Mesothelial cell of epicardium (in vitro differentiated cells): ENCODE measurements around the gene ANKRD22. TPM values are rescaled to one million over a fixed set of nuclear protein-coding genes. Genes with fewer than 3 reads are reported as not detected.

Experiments used
- DNase-seq, 2 experiments: peaks; one replicate each; pipeline ENCODE4 v3.0.0; 2021; ENCODE audit warnings: low spot score in 2 of 2; ENCODE audit not compliant: unreplicated experiment in 2 of 2
- H3K27ac Mint-ChIP-seq: 2 replicates; pipeline ENCODE4 v1.8.0; 2021; ENCODE audit warnings: mixed read lengths
- H3K27me3 Mint-ChIP-seq: 2 replicates; pipeline ENCODE4 v1.8.0; 2021; ENCODE audit warnings: low read depth, mixed read lengths
- H3K36me3 Mint-ChIP-seq: 2 replicates; pipeline ENCODE4 v1.8.0; 2021; ENCODE audit warnings: mixed read lengths
- H3K4me1 Mint-ChIP-seq: 2 replicates; pipeline ENCODE4 v1.8.0; 2021; ENCODE audit warnings: mixed read lengths
- H3K4me3 Mint-ChIP-seq: 2 replicates; pipeline ENCODE4 v1.8.0; 2021; ENCODE audit warnings: mild to moderate bottlenecking, moderate library complexity, mixed read lengths
- H3K9me3 Mint-ChIP-seq: 2 replicates; pipeline ENCODE4 v1.8.0; 2021; ENCODE audit warnings: mixed read lengths
- CTCF ChIP-seq: fragments of 200-600 bp; sonication (generic); IDR thresholded peaks from one replicate; pipeline ENCODE4 v1.5.0; 2021; ENCODE audit warnings: antibody characterized with exemption; ENCODE audit not compliant: unreplicated experiment
- total RNA-seq: library from RNA; stranded (reverse); gene quantifications from 3 replicates; pipeline ENCODE4 v1.2.1, GENCODE V29; 2021

Gene ANKRD22
- total RNA-seq, 1 donor from 2014 or later: 0.63 TPM

GRCh38 chr10:88880282-88881076, 28.8 kb upstream of the ANKRD22 start:
- no peaks in the 10 kb centered on the region for H3K36me3 Mint-ChIP-seq
- H3K4me3 Mint-ChIP-seq: peak overlapping the region; percentile 90
- no peak for TF ChIP-seq CTCF
- H3K9me3 Mint-ChIP-seq: no peaks in the 10 kb centered on the region
- DNase-seq: peak; percentile 42 to 75
- peaks cover 33% of the 10 kb centered on the region for H3K27me3 Mint-ChIP-seq
- peaks cover 28% of the 10 kb centered on the region for H3K4me1 Mint-ChIP-seq
- H3K27ac Mint-ChIP-seq: peak overlapping the region; percentile 56

GRCh38 chr10:88879534-88880281, 28.1 kb upstream of the ANKRD22 start, which contains the start of gene STAMBPL1:
TSS of gene STAMBPL1 (plus strand) at chr10:88880245. CDS start at chr10:88901709, 21,464 bp downstream.
- peaks cover 28% of the 10 kb centered on the region for H3K4me1 Mint-ChIP-seq
- H3K27me3 Mint-ChIP-seq: peaks cover 35% of the 10 kb centered on the region
- TF ChIP-seq CTCF: no peak
- peak within 1 kb of the TSS; percentile 56 for H3K27ac Mint-ChIP-seq
- no peaks in the 10 kb centered on the region for H3K9me3 Mint-ChIP-seq
- peak in 1 of 2 experiments; percentile 23 for DNase-seq
- no peaks in the 10 kb centered on the region for H3K36me3 Mint-ChIP-seq
- peak within 1 kb of the TSS; percentile 90 for H3K4me3 Mint-ChIP-seq

GRCh38 chr10:88877298-88877697, 25.7 kb upstream of the ANKRD22 start:
- TF ChIP-seq CTCF: no peak
- no peak overlapping the region for H3K4me3 Mint-ChIP-seq
- H3K27me3 Mint-ChIP-seq: peaks cover 37% of the 10 kb centered on the region
- no peaks in the 10 kb centered on the region for H3K9me3 Mint-ChIP-seq
- peaks cover 20% of the 10 kb centered on the region for H3K4me1 Mint-ChIP-seq
- no peak for DNase-seq
- H3K36me3 Mint-ChIP-seq: no peaks in the 10 kb centered on the region
- H3K27ac Mint-ChIP-seq: no peak overlapping the region

- Mint-ChIP-seq H3K27ac (no peak overlapping the region), H3K27me3 (peaks cover 37% of the 10 kb centered on the region), H3K36me3 (no peaks in the 10 kb centered on the region), H3K4me1 (peaks cover 5% of the 10 kb centered on the region), H3K9me3 (peaks cover 5% of the 10 kb centered on the region), H3K4me3 (no peak overlapping the region)
- TF ChIP-seq CTCF: no peak
- no peak for DNase-seq
Measured at GRCh38 chr10:88875081-88875480, 23.4 kb upstream of the ANKRD22 start.

GRCh38 chr10:88874281-88874680, 22.6 kb upstream of the ANKRD22 start:
- H3K27me3 Mint-ChIP-seq: peaks cover 34% of the 10 kb centered on the region

More at GRCh38 chr10:88874281-88874680, 22.6 kb upstream of the ANKRD22 start:
- Mint-ChIP-seq H3K4me3 (no peak overlapping the region), H3K27ac (no peak overlapping the region), H3K4me1 (no peaks in the 10 kb centered on the region), H3K36me3 (no peaks in the 10 kb centered on the region), H3K9me3 (peaks cover 5% of the 10 kb centered on the region)
- no peak for TF ChIP-seq CTCF
- DNase-seq: no peak
